ENCODE results near the gene PAIP1.
A peak's percentile ranks its signal among the peaks of the same experiment; 100 is the strongest.
"Not testable (repeated sequence)": the region's sequence is repeated elsewhere in the genome, so short reads cannot be mapped to it uniquely, and the experiment has no call there.

PAIP1 gene

DNA sequence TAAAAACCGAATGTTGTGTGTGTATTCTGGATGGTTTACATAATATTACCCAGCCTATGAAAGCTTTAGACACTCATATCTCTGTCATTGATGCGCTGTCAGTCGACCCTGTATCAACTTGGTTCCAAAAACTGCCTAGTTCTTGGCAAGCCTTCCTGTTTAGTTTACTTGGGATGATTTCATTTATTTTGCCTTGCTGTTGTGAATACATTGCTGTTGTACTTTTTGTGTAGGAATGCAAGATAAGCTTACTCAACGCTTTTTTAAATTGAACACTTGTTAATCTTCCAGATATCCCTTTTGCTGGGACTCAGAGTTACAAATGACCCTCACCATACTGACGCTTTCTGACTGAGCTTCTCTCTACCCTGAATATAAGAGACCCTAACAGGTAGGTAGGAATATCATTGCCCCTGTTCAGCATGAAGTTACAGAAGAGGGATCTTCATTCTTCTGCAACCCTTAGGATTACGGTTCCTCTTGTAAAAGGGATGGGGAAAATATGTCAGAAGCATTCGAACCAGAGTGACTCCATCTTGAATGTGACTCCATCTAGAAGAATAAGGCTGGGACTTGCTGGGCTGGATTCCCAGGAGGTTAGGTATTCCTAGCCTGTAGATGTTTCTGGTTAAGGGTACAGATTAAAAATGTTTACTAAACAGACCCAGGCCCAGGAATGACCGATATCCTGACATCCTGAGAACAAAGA is 13.7 kb upstream of the PAIP1 start:
- DNase-seq (ENCODE audit: low read depth): no peak

- no peak for DNase-seq (ENCODE audit: low read depth)
Observed at GRCh38 chr5:43569236-43569746, 12.4 kb upstream of the PAIP1 start.

- no peak for DNase-seq (ENCODE audit: low read depth)
Observed at GRCh38 chr5:43567967-43568366, 11.1 kb upstream of the PAIP1 start.

GRCh38 chr5:43565043-43565442 is 8.2 kb upstream of the PAIP1 start:
- no peak for DNase-seq (ENCODE audit: low read depth)

DNA sequence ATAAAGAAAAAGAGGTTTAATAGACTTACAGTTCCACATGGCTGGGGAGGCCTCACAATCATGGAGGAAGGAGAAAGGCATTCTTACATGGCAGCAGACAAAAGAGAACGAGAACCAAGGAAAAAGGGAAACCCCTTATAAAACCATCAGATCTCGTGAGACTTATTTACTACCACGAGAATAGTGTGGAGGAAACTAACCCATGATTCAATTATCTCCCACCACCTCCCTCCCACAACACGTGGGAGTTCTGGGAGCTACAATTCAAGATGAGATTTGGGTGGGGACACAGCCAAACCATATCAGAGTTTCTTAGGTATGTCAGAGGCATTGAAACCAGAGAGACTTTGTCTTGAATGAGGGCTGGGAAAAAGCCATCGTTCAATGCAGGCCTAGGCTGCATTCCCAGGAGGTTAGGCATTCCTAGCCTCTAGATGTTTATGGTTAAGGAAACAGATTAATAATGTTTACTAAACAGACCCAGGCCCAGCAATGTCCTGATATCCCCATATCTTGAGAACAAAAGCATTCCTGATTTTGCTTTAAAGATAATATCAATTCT is 7.5 kb upstream of the PAIP1 start:
- DNase-seq (ENCODE audit: low read depth): no peak

GRCh38 chr5:43563321-43563720 is 6.4 kb upstream of the PAIP1 start:
- DNase-seq (ENCODE audit: low read depth): no peak

GRCh38 chr5:43561356-43561755 is 4.5 kb upstream of the PAIP1 start:
- DNase-seq (ENCODE audit: low read depth): no peak

- DNase-seq (ENCODE audit: low read depth): no peak
Observed at GRCh38 chr5:43560128-43560527, 3.3 kb upstream of the PAIP1 start.

- not testable (repeated sequence) for DNase-seq (ENCODE audit: low read depth)
Observed at GRCh38 chr5:43556607-43556856, 345 bp downstream of the PAIP1 start.

GRCh38 chr5:43555895-43556606 is 826 bp downstream of the PAIP1 start:
- DNase-seq (ENCODE audit: low read depth): peak; percentile 29

- no peak for DNase-seq (ENCODE audit: low read depth)
Observed at GRCh38 chr5:43554497-43554896, 2.4 kb downstream of the PAIP1 start.

- no peak for DNase-seq (ENCODE audit: low read depth)
Observed at GRCh38 chr5:43553381-43553780, 3.5 kb downstream of the PAIP1 start.

DNA sequence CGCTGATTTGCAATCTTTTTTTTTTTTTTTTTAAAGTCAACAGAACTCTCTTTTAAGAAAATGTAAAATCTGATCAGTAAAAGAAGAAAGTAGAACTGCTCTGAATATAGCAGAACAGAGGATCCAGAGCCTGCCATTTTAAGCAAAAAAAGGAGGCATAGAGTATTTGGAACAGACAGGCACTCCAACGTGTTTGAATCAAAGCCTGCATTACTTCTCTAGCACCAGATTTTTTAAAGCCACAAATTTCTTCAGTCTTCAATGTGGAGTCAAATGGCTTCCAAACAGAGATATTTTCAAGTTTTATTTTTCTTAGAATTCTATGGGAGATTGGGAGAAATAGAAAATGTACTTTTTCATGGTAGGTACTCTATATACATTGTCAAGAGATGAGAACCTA is 5.1 kb downstream of the PAIP1 start:
- no peak for DNase-seq (ENCODE audit: low read depth)

DNA sequence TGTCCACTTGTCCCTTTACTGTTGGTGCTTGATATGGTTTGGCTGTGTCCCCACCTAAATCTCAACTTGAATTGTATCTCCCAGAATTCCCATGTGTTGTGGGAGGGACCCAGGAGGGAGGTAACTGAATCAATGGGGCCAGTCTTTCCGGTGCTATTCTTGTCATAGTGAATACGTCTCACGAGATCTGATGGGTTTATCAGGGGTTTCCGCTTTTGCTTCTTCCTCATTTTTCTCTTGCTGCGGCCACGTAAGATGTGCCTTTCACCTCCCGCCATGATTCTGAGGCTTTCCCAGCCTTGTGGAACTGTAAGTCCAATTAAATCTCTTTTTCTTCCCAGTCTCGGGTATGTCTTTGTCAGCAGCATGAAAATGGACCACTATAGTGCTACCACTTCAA is 7.6 kb downstream of the PAIP1 start:
- not testable (repeated sequence) for DNase-seq (ENCODE audit: low read depth)

- DNase-seq (ENCODE audit: low read depth): no peak
Observed at GRCh38 chr5:43548358-43548757, 8.5 kb downstream of the PAIP1 start.

DNA sequence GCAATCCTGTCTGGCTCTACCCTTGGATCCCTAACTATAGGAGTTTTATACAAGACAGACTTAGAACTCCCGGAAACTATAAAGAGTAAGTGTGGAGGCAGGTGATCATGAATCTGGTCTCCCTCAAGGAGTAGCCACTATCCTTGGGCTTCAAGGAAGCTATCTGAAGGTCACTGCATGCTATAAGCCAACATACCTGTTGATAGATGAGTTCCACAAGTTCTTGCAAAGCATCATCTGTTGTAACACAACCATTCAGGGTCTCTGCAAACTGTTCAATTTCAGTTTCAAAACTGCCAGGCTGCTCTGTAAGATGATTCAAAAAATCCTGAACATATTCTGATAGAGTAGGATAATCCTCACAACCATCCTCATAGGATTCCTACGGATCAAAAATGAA is 9.3 kb downstream of the PAIP1 start:
- DNase-seq (ENCODE audit: low read depth): no peak

DNA sequence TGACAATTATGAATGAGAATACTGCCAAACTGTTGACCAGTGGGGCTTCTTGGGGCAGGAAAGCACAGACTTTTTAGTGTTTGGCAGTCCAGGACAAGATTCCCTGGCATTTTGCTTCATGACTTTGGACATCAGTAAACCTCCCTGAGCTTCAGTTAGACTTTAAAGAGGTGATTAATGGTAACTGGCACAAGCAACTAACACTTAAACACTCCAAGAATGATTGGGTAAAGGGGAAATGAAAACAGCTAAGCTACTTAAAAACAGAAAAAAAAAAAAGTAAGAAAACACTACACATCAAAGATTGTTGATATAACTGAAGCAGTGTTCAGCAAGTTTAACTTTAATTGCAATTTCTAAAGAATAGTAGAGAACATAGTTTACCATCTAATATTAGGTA is 13.4 kb downstream of the PAIP1 start:
- no peak for DNase-seq (ENCODE audit: low read depth)

- no peak for DNase-seq (ENCODE audit: low read depth)
Observed at GRCh38 chr5:43540746-43541145, 16.1 kb downstream of the PAIP1 start.

DNA sequence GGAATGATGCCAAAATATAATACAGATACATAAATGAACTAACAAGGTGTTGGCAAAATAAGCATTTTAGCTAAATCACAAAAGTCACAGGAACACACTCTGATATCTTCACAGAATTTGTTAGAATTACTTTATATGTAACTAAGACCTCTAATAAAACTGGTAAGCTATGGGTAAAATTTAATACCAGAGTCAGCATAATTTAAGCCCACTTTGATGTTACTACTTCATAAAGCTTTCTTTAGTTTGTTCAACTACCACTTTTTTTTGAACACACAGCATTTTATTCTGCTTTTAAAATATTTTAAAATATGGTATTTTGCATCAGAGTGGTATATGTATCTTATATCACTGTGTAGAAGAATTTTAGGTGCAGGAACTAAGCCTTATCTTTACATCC is 19.9 kb downstream of the PAIP1 start:
- no peak for DNase-seq (ENCODE audit: low read depth)

DNA sequence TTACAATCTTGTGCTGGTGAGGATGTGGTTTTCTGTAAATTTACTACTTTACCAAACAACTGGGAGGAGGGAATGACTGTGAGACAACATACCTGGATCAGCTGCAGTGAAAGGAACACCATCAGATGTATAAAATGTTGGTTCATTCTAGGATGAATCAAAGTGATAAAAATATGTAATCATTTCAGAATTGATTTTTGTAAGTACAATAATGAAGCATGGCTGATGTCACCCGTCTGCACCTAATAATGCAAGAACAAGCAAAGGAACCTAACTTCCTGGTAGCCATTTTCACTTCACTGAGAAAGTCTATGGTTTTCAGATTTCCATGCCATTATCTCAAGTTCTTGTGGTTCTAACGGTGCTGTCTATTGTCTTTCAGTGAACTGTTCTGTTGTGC is 23.2 kb downstream of the PAIP1 start:
- DNase-seq (ENCODE audit: low read depth): no peak

- DNase-seq (ENCODE audit: low read depth): no peak
Observed at GRCh38 chr5:43530648-43531047, 26.2 kb downstream of the PAIP1 start.

- no peak for DNase-seq (ENCODE audit: low read depth)
Observed at GRCh38 chr5:43523662-43524072, 33.2 kb downstream of the PAIP1 start.

DNA sequence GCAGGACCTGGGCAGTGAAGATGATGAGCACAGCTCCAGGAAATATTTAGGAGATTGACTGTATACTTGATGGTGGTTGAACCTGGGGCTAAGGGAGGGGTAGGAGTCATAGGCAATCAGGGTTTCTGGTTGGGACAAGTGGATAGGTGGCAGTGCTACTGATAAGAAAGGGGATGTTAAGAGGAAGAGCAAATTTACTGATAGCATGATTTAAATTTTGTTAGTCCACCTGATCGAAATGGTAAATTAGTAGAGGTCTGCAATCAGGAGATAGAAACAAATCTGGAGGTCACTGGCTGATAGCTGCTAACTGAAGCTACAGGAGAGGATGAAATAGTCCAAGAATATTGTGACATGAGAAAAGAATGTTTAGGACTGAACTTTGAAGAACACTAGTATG is 36.3 kb downstream of the PAIP1 start:
- DNase-seq (ENCODE audit: low read depth): no peak

DNA sequence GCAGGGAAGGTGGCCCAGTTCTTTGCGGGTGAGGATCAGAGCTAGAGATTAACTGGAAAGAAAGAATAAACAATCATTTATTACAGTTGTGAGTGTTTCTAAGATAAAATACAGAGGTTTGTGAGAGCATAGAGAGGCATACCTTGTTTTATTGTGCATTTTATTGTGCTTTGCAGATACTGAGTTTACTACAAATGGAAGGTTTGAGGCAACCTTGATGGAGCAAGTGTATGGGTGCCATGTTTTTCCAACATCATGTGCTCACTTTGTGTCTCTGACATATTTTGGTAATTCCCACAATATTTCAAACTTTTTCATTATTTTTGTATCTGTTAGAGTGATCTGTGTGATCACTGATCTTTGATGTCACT is 41.2 kb downstream of the PAIP1 start:
- DNase-seq (ENCODE audit: low read depth): no peak

Measured in stimulated activated CD8-positive, alpha-beta memory T cell treated with anti-CD3 and anti-CD28 coated beads, Interleukin-12 subunit alpha, Interleukin-12 subunit beta, amount 100 ng/mL, for 4 hours (primary cell).